Karpas-422 (cell line): ENCODE measurements around the gene MREG. TPM values are rescaled to one million over a fixed set of nuclear protein-coding genes. Genes with fewer than 3 reads are reported as not detected.
A peak's percentile ranks its signal among the peaks of the same experiment; 100 is the strongest.

Experiments
- DNase-seq: peaks from one replicate; pipeline ENCODE4 v3.0.0-alpha.2; 2015
- H2AFZ ChIP-seq: fragments of 200-600 bp; sonication (generic); 2 replicates; pipeline ENCODE4 v1.6.1; 2014; ENCODE audit warnings: antibody characterized with exemption, low read length, mixed read lengths
- H3K27ac ChIP-seq: fragments of 200-600 bp; sonication (generic); 2 replicates; pipeline ENCODE4 v1.5.1; 2014; ENCODE audit warnings: mild to moderate bottlenecking, low read length, moderate library complexity
- H3K27me3 ChIP-seq: fragments of 200-600 bp; sonication (generic); 2 replicates; pipeline ENCODE4 v1.6.1; 2014; ENCODE audit warnings: low read length, mixed read lengths
- H3K36me3 ChIP-seq: fragments of 200-600 bp; sonication (generic); 2 replicates; pipeline ENCODE4 v1.6.1; 2014; ENCODE audit warnings: low read length, mixed read lengths; ENCODE audit not compliant: insufficient read depth
- H3K4me1 ChIP-seq: fragments of 200-600 bp; sonication (generic); 2 replicates; pipeline ENCODE4 v1.6.1; 2014; ENCODE audit warnings: mild to moderate bottlenecking, low read length, mixed read lengths
- H3K4me2 ChIP-seq: fragments of 200-600 bp; sonication (generic); 2 replicates; pipeline ENCODE4 v1.6.1; 2014; ENCODE audit warnings: low read length, low read depth, mild to moderate bottlenecking; ENCODE audit not compliant: poor library complexity, severe bottlenecking
- H3K4me3 ChIP-seq: fragments of 200-600 bp; sonication (generic); 2 replicates; pipeline ENCODE4 v1.5.1; 2014; ENCODE audit warnings: mild to moderate bottlenecking, antibody characterized with exemption, low read length, mixed read lengths
- H3K79me2 ChIP-seq: fragments of 200-600 bp; sonication (generic); 2 replicates; pipeline ENCODE4 v1.6.1; 2014; ENCODE audit warnings: mild to moderate bottlenecking, low read length, mixed read lengths
- H3K9ac ChIP-seq: fragments of 200-600 bp; sonication (generic); 2 replicates; pipeline ENCODE4 v1.6.0; 2014; ENCODE audit warnings: low read length
- H3K9me2 ChIP-seq: fragments of 200-600 bp; sonication (generic), shearing (Covaris generic); replicated peaks from 2 replicates; pipeline ENCODE4 v1.6.0; 2014; ENCODE audit warnings: mild to moderate bottlenecking, low read length, moderate library complexity; ENCODE audit not compliant: insufficient read depth
- H3K9me3 ChIP-seq: fragments of 300-700, 200-600 bp; sonication (generic); 2 replicates; pipeline ENCODE4 v1.6.1; 2014; ENCODE audit warnings: low read length, mixed read lengths
- H4K20me1 ChIP-seq: fragments of 200-600 bp; sonication (generic); 2 replicates; pipeline ENCODE4 v1.6.1; 2014; ENCODE audit warnings: mild to moderate bottlenecking, antibody characterized with exemption, low read length, low read depth; ENCODE audit not compliant: insufficient read depth
- total RNA-seq: library from RNA; depleted of rRNA; stranded (reverse); fragments of >200 nt; shearing (Covaris generic); gene quantifications from 2 replicates; pipeline ENCODE4 v1.2.3, GENCODE V29; 2014; ENCODE audit warnings: low replicate concordance

MREG gene
- total RNA-seq, 1 experiment from 2014 or later = 0.15 TPM

GRCh38 chr2:215920244-215921100 lies 92.9 kb downstream of the MREG start:
- Histone ChIP-seq H3K4me3 (no peak overlapping the region), H3K9me3 (no peaks in the 10 kb centered on the region), H4K20me1 (no peaks in the 10 kb centered on the region), H3K9ac (peak overlapping the region; percentile 38; the same call in 1 of the 2 replicates), H3K27me3 (no peaks in the 10 kb centered on the region), H3K4me2 (peak overlapping the region; percentile 57), H3K79me2 (no peaks in the 10 kb centered on the region), H3K27ac (no peak overlapping the region), H3K4me1 (peaks cover 27% of the 10 kb centered on the region), H2AFZ (peak overlapping the region; percentile 96; the same call in 1 of the 2 replicates), H3K9me2 (no peaks in the 10 kb centered on the region), H3K36me3 (no peaks in the 10 kb centered on the region)
- peak; percentile 81 for DNase-seq

GRCh38 chr2:215919624-215920243 lies 93.6 kb downstream of the MREG start:
- H4K20me1 ChIP-seq = no peaks in the 10 kb centered on the region
- peak; percentile 45 for DNase-seq
- H3K4me3 ChIP-seq = no peak overlapping the region
- H3K36me3 ChIP-seq = no peaks in the 10 kb centered on the region
- peak overlapping the region; percentile 57 for H3K4me2 ChIP-seq
- peak overlapping the region; percentile 60 for H3K27ac ChIP-seq
- no peaks in the 10 kb centered on the region for H3K27me3 ChIP-seq
- H2AFZ ChIP-seq = peak overlapping the region; percentile 96; the same call in 1 of the 2 replicates
- peak overlapping the region; percentile 38 for H3K9ac ChIP-seq
- no peaks in the 10 kb centered on the region for H3K9me2 ChIP-seq
- H3K4me1 ChIP-seq = peaks cover 27% of the 10 kb centered on the region
- H3K79me2 ChIP-seq = no peaks in the 10 kb centered on the region
- no peaks in the 10 kb centered on the region for H3K9me3 ChIP-seq

- Histone ChIP-seq H3K27ac (peak overlapping the region; percentile 60), H3K4me2 (peak overlapping the region; percentile 57), H3K9ac (peak overlapping the region; percentile 38), H3K79me2 (no peaks in the 10 kb centered on the region), H3K4me1 (peaks cover 27% of the 10 kb centered on the region), H3K9me3 (no peaks in the 10 kb centered on the region), H3K9me2 (no peaks in the 10 kb centered on the region), H3K4me3 (no peak overlapping the region), H4K20me1 (no peaks in the 10 kb centered on the region), H3K27me3 (no peaks in the 10 kb centered on the region), H2AFZ (peak overlapping the region; percentile 96; the same call in 1 of the 2 replicates), H3K36me3 (no peaks in the 10 kb centered on the region)
- DNase-seq = peak; percentile 70
Observed at GRCh38 chr2:215918901-215919599, 94.3 kb downstream of the MREG start.

- Histone ChIP-seq H3K9me3 (no peaks in the 10 kb centered on the region), H3K4me3 (no peak overlapping the region), H3K27me3 (no peaks in the 10 kb centered on the region), H3K79me2 (no peaks in the 10 kb centered on the region), H3K9ac (peak overlapping the region; percentile 27; the same call in 1 of the 2 replicates), H3K4me1 (peaks cover 29% of the 10 kb centered on the region), H3K9me2 (no peaks in the 10 kb centered on the region), H3K4me2 (peak overlapping the region; percentile 57), H3K27ac (peak overlapping the region; percentile 60; the same call in 1 of the 2 replicates), H4K20me1 (no peaks in the 10 kb centered on the region), H2AFZ (peak overlapping the region; percentile 88), H3K36me3 (no peaks in the 10 kb centered on the region)
- DNase-seq = peak; percentile 48
Observed at GRCh38 chr2:215917953-215918620, 95.3 kb downstream of the MREG start.

GRCh38 chr2:215915441-215915840 lies 97.9 kb downstream of the MREG start:
- DNase-seq = no peak
- Histone ChIP-seq H3K9ac (no peak overlapping the region), H4K20me1 (no peaks in the 10 kb centered on the region), H3K9me3 (no peaks in the 10 kb centered on the region), H2AFZ (no peak overlapping the region), H3K36me3 (no peaks in the 10 kb centered on the region), H3K79me2 (no peaks in the 10 kb centered on the region), H3K9me2 (no peaks in the 10 kb centered on the region), H3K27me3 (no peaks in the 10 kb centered on the region), H3K4me1 (peaks cover 37% of the 10 kb centered on the region), H3K4me2 (no peak overlapping the region), H3K4me3 (no peak overlapping the region), H3K27ac (no peak overlapping the region)

GRCh38 chr2:215914777-215915165 lies 98.6 kb downstream of the MREG start:
- Histone ChIP-seq H3K4me1 (peaks cover 31% of the 10 kb centered on the region), H3K79me2 (no peaks in the 10 kb centered on the region), H4K20me1 (no peaks in the 10 kb centered on the region), H3K9me3 (no peaks in the 10 kb centered on the region), H3K36me3 (no peaks in the 10 kb centered on the region), H2AFZ (no peak overlapping the region), H3K27ac (no peak overlapping the region), H3K4me3 (no peak overlapping the region), H3K9ac (no peak overlapping the region), H3K4me2 (no peak overlapping the region), H3K9me2 (no peaks in the 10 kb centered on the region), H3K27me3 (no peaks in the 10 kb centered on the region)
- no peak for DNase-seq

- Histone ChIP-seq H3K27ac (no peak overlapping the region), H3K4me2 (no peak overlapping the region), H4K20me1 (no peaks in the 10 kb centered on the region), H3K9me2 (no peaks in the 10 kb centered on the region), H2AFZ (no peak overlapping the region), H3K36me3 (no peaks in the 10 kb centered on the region), H3K9me3 (no peaks in the 10 kb centered on the region), H3K4me3 (no peak overlapping the region), H3K27me3 (no peaks in the 10 kb centered on the region), H3K9ac (no peak overlapping the region), H3K79me2 (no peaks in the 10 kb centered on the region), H3K4me1 (peaks cover 26% of the 10 kb centered on the region)
- peak; percentile 39 for DNase-seq
Observed at GRCh38 chr2:215914054-215914776, 99.1 kb downstream of the MREG start.
